Neutrophil (primary cell): ENCODE results near the gene HS3ST4.

Experiments used
- H3K27ac ChIP-seq: fragments of 200-600 bp; sonication (generic); 2 replicates; pipeline ENCODE4 v1.5.1; 2016; ENCODE audit warnings: mild to moderate bottlenecking, moderate library complexity
- H3K27me3 ChIP-seq: fragments of 200-600 bp; sonication (generic); 2 replicates; pipeline ENCODE4 v1.6.0; 2016; ENCODE audit warnings: mild to moderate bottlenecking
- H3K36me3 ChIP-seq: fragments of 200-600 bp; sonication (generic); 2 replicates; pipeline ENCODE4 v1.5.1; 2017
- H3K4me1 ChIP-seq, 2 experiments: fragments of 200-600 bp in 1 of 2; sonication (generic) in 1 of 2; 1 replicate in 1 of 2; 2 replicates in 1 of 2; pipeline versions ENCODE4 v1.5.1 to v1.6.1; 2013 to 2016; ENCODE audit warnings: low read depth in 1 of 2, low read length in 1 of 2, mild to moderate bottlenecking in 1 of 2, moderate library complexity in 1 of 2; ENCODE audit not compliant: control insufficient read depth in 1 of 2, insufficient read depth in 1 of 2
- H3K4me3 ChIP-seq, 2 experiments: fragments of 200-600 bp in 1 of 2; sonication (generic) in 1 of 2; 1 replicate in 1 of 2; 2 replicates in 1 of 2; pipeline ENCODE4 v1.5.1; 2013 to 2016; ENCODE audit warnings: low read depth in 1 of 2, low read length in 1 of 2, mild to moderate bottlenecking in 1 of 2, moderate library complexity in 1 of 2
- H3K9me3 ChIP-seq: fragments of 200-600 bp; sonication (generic); 2 replicates; pipeline ENCODE4 v1.5.1; 2016
- TF ChIP-seq, protein P1 (sequence below): fragments of 200-600 bp; sonication (generic); IDR thresholded peaks from 2 replicates; pipeline ENCODE4 v1.5.1; 2016; ENCODE audit warnings: antibody characterized with exemption

Gene HS3ST4

DNA sequence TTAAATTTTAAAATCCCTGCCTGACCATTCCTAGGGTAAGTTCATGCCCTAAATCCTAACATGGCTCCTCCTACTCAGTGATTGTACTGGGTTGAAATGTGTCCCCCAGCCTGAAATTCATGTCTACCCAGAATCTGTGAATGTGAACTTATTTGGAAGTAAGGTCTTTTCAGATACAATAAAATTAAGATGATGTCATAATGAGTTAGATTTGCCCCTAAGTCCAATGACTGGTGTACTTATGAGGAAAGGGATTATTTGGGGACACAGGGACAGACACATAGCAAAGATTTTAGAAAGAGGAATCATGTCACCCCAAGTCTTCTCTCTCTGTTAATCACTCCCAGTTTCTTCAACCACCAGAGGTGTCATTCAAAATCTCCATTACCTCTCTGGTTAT lies 185.3 kb downstream of the HS3ST4 start:
- Histone ChIP-seq H3K9me3 (no peaks in the 10 kb centered on the region), H3K4me3 (no peak overlapping the region), H3K36me3 (no peaks in the 10 kb centered on the region), H3K27me3 (no peaks in the 10 kb centered on the region), H3K27ac (no peak overlapping the region), H3K4me1 (no peaks in the 10 kb centered on the region)
- TF ChIP-seq, protein P1, sequence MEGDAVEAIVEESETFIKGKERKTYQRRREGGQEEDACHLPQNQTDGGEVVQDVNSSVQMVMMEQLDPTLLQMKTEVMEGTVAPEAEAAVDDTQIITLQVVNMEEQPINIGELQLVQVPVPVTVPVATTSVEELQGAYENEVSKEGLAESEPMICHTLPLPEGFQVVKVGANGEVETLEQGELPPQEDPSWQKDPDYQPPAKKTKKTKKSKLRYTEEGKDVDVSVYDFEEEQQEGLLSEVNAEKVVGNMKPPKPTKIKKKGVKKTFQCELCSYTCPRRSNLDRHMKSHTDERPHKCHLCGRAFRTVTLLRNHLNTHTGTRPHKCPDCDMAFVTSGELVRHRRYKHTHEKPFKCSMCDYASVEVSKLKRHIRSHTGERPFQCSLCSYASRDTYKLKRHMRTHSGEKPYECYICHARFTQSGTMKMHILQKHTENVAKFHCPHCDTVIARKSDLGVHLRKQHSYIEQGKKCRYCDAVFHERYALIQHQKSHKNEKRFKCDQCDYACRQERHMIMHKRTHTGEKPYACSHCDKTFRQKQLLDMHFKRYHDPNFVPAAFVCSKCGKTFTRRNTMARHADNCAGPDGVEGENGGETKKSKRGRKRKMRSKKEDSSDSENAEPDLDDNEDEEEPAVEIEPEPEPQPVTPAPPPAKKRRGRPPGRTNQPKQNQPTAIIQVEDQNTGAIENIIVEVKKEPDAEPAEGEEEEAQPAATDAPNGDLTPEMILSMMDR: no peak

DNA sequence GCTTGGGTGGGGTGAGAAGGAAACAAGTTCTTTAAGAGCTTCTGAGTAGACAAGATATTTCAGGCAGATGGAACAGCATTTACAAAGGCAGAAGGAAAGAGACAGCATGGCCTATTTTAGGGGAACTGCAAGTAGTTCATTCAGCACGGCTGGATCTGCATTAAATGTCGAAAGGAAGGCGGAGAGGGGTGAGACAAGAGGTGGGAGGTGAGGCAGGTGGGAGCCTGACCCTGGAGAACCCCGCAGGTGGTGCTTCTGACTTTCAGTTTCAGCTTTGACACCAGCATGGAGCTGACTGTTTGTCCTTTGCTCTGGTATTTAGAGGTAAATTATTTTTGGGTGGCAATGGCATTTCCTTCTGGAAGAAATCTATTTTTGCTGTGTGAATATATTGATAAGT lies 194.8 kb downstream of the HS3ST4 start:
- TF ChIP-seq, protein P1: no peak
- Histone ChIP-seq H3K27ac (no peak overlapping the region), H3K36me3 (no peaks in the 10 kb centered on the region), H3K4me1 (no peaks in the 10 kb centered on the region), H3K27me3 (no peaks in the 10 kb centered on the region), H3K4me3 (no peak overlapping the region), H3K9me3 (no peaks in the 10 kb centered on the region)

DNA sequence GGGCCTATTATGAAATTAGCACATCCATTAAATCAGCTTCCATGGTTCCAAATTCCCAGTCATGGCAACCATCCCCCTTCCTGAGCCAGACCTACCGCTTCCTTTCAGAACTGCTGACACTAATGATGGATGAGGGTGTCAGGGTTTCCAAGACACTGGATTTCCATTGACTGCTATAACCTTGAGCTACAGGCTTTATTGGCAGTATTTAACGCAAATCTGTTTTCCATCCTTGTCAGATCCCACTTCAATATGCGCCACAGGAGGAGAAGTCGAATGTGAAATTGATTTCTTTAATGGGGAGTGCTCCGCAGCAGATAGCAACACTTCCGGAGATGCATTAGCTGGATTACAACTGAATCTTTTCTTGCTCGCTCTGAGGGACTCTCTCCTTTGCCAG lies 197.1 kb downstream of the HS3ST4 start:
- H3K27me3 ChIP-seq: no peaks in the 10 kb centered on the region
- no peaks in the 10 kb centered on the region for H3K9me3 ChIP-seq
- H3K36me3 ChIP-seq: no peaks in the 10 kb centered on the region
- no peak overlapping the region for H3K27ac ChIP-seq
- TF ChIP-seq, protein P1: no peak
- H3K4me1 ChIP-seq: no peaks in the 10 kb centered on the region
- no peak overlapping the region for H3K4me3 ChIP-seq

DNA sequence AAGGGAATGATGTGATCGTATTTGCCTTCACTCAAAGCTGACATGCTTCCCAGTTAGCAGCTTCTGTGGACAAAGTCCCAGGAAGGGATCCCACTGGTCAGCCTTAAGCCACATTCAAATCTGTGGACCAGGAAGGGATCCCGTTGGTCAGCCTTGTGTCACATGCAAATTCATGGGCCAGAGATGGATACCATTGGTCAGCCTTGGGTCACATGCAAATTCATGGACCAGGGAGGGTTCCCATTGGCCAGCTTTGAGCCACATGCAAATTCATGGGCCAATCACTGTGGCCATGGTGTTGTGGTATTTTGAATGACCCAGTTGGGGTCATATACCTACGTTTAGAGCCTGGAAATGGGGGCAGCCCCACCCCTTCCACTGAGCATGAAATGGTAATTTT lies 201.6 kb downstream of the HS3ST4 start:
- Histone ChIP-seq H3K4me1 (no peaks in the 10 kb centered on the region), H3K9me3 (no peaks in the 10 kb centered on the region), H3K27ac (no peak overlapping the region), H3K4me3 (no peak overlapping the region), H3K36me3 (no peaks in the 10 kb centered on the region), H3K27me3 (no peaks in the 10 kb centered on the region)
- TF ChIP-seq, protein P1: no peak

DNA sequence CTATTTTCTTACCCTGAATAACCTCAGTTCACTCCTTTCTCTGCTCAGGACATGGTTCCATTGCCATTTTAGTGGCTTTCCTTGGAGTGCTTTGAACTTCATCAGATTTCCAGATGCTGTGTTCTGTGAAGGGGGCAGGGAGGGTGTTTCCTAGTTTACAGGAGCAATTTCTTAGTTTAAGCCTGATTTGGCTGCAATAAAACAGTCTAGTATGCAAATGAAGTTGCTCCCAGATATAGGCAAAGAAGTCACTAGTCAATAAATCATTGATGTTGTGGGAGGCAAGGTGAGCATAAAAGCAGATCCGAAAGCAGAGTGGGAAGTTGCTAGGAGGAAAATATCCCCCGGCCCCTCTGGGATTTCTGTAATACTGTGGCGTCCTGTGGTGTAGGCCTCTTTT lies 202.3 kb downstream of the HS3ST4 start:
- no peaks in the 10 kb centered on the region for H3K36me3 ChIP-seq
- H3K4me1 ChIP-seq: no peaks in the 10 kb centered on the region
- no peaks in the 10 kb centered on the region for H3K9me3 ChIP-seq
- TF ChIP-seq, protein P1: no peak
- H3K27me3 ChIP-seq: no peaks in the 10 kb centered on the region
- H3K4me3 ChIP-seq: no peak overlapping the region
- no peak overlapping the region for H3K27ac ChIP-seq

DNA sequence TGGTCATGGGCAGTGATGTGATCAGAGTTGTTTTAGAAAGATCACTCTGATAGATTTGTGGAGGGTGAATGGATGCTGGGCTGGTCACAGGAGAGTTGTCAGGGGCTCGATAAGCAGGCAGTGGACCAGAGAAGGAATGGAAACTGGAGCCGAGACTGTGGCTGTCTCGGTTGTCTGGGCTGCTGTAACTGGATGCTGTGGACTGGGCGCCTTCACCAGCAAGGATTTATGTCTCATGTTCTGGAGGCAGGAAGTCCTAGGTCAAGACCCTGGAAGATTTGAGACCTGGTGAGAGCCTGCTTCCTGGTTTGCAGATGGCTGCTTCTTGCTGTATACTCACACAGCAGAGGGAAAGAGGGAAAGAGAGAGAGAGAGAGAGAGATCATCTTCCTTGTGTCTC lies 203.6 kb downstream of the HS3ST4 start:
- Histone ChIP-seq H3K4me1 (no peaks in the 10 kb centered on the region), H3K9me3 (no peaks in the 10 kb centered on the region), H3K36me3 (no peaks in the 10 kb centered on the region), H3K4me3 (no peak overlapping the region), H3K27ac (no peak overlapping the region), H3K27me3 (no peaks in the 10 kb centered on the region)
- TF ChIP-seq, protein P1: no peak
